Prostate gland (tissue), 2 donors: Measurements from ENCODE around the gene ASPSCR1. TPM values are rescaled to one million over a fixed set of nuclear protein-coding genes. Genes with fewer than 3 reads are reported as not detected.

ENCODE experiments used
- DNase-seq: peaks from one replicate; pipeline ENCODE4 v3.0.0-alpha.2; 2019; ENCODE audit warnings: low spot score
- H3K27ac ChIP-seq, 2 donors: fragments of 200-600 bp; sonication (generic); 2 replicates each; pipeline ENCODE4 v1.5.1; 2017 to 2019
- H3K27me3 ChIP-seq: fragments of 200-600 bp; sonication (generic); replicated peaks from 2 replicates; pipeline ENCODE4 v1.5.1; 2019; ENCODE audit not compliant: insufficient read depth
- H3K36me3 ChIP-seq, 2 donors: fragments of 200-600 bp; sonication (generic); 1 replicate in 1 of 2; 2 replicates in 1 of 2; pipeline versions ENCODE4 v1.5.1 to v1.8.1; 2017 to 2019
- H3K4me1 ChIP-seq: fragments of 200-600 bp; sonication (generic); replicated peaks from 2 replicates; pipeline ENCODE4 v1.5.1; 2019
- H3K4me3 ChIP-seq, 2 donors: fragments of 200-600 bp; sonication (generic); 2 replicates each; pipeline ENCODE4 v1.5.1; 2017 to 2019
- H3K9me3 ChIP-seq: fragments of 200-600 bp; sonication (generic); 2 replicates; pipeline ENCODE4 v1.5.1; 2017
- POLR2A ChIP-seq: fragments of 450-650 bp; IDR thresholded peaks from one replicate; pipeline ENCODE4 v1.6.1; 2016; ENCODE audit warnings: antibody characterized with exemption, mild to moderate bottlenecking
- POLR2AphosphoS5 ChIP-seq: sonication (generic); formaldehyde crosslinking; IDR thresholded peaks from one replicate; pipeline ENCODE4 v1.6.1; 2017; ENCODE audit warnings: antibody characterized with exemption
- WGBS: methylation state at CpG from one replicate; pipeline ENCODE4 v1.1.5; 2018; 5-methylcytosine and 5-hydroxymethylcytosine counted together
- intact Hi-C: fragments of 100-400 bp; cut with DNase I; formaldehyde crosslinking; loops from one replicate; pipeline ENCODE4 v1.14.2; 2022
- total RNA-seq, 2 donors: library from RNA; depleted of rRNA; stranded (reverse); fragments of >200 nt; gene quantifications; one replicate each; pipeline ENCODE4 v1.1.0, GENCODE V29; 2016
- TF ChIP-seq, protein P1 (sequence below), 4 experiments: fragments of 200-600 bp in 2 of 4; fragments of 450-650 bp in 2 of 4; sonication (generic) in 2 of 4; IDR thresholded peaks; 1 replicate in 3 of 4; 2 replicates in 1 of 4; pipeline ENCODE4 v1.5.1; 2016 to 2019; ENCODE audit warnings: antibody characterized with exemption in 4 of 4, mild to moderate bottlenecking in 2 of 4, moderate library complexity in 2 of 4

ASPSCR1 gene
- total RNA-seq, 2 donors from 2014 or later = 30.7 to 39.7 TPM

DNA sequence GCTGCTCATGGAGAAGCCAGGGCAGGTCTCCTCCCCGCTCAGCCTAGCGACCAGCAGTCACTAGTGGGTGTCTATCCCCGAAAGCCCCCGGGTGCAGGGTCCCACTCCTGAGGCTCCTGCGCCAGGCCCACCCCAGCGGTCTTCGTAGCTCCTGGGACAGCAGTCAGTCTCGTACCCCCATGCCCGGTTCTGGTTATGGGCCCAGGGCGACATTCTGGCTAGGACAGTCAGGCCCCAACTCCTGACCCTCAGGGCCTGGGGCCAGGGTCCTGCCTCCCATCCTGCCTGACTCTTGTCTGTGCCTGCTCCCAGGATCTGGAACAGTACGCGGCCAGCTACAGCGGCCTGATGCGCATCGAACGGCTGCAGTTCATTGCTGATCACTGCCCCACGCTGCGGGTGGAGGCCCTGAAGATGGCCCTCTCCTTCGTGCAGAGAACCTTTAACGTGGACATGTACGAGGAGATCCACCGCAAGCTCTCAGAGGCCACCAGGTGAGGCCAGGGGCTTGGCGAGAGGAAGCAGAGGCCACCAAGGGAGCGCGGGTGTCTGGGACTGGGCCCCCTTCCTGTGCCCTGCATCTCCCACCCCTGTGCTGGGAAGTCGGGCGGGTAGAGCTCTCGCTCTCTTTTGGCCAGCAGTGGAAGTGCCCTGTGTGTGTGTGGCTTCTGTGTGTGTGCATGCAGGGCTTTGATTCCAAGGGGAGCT lies 76.3 kb downstream of the ASPSCR1 start:
- no peak for DNase-seq
- peaks cover 20 to 29% of the 10 kb centered on the region in 2 donors for H3K36me3 ChIP-seq
- peaks cover 19% of the 10 kb centered on the region for H3K4me1 ChIP-seq
- no peaks in the 10 kb centered on the region for H3K9me3 ChIP-seq
- H3K27me3 ChIP-seq = no peaks in the 10 kb centered on the region
- H3K4me3 ChIP-seq = no peak overlapping the region
- TF ChIP-seq POLR2AphosphoS5 (no peak), POLR2A (no peak)
- TF ChIP-seq, protein P1, sequence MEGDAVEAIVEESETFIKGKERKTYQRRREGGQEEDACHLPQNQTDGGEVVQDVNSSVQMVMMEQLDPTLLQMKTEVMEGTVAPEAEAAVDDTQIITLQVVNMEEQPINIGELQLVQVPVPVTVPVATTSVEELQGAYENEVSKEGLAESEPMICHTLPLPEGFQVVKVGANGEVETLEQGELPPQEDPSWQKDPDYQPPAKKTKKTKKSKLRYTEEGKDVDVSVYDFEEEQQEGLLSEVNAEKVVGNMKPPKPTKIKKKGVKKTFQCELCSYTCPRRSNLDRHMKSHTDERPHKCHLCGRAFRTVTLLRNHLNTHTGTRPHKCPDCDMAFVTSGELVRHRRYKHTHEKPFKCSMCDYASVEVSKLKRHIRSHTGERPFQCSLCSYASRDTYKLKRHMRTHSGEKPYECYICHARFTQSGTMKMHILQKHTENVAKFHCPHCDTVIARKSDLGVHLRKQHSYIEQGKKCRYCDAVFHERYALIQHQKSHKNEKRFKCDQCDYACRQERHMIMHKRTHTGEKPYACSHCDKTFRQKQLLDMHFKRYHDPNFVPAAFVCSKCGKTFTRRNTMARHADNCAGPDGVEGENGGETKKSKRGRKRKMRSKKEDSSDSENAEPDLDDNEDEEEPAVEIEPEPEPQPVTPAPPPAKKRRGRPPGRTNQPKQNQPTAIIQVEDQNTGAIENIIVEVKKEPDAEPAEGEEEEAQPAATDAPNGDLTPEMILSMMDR (IDR thresholded peaks at IDR 0.05) = no peak
- no peak overlapping the region for H3K27ac ChIP-seq
- intact Hi-C loops = no loop called here
- WGBS = 93% methylated on average over 27 of the region's 28 CpGs

DNA sequence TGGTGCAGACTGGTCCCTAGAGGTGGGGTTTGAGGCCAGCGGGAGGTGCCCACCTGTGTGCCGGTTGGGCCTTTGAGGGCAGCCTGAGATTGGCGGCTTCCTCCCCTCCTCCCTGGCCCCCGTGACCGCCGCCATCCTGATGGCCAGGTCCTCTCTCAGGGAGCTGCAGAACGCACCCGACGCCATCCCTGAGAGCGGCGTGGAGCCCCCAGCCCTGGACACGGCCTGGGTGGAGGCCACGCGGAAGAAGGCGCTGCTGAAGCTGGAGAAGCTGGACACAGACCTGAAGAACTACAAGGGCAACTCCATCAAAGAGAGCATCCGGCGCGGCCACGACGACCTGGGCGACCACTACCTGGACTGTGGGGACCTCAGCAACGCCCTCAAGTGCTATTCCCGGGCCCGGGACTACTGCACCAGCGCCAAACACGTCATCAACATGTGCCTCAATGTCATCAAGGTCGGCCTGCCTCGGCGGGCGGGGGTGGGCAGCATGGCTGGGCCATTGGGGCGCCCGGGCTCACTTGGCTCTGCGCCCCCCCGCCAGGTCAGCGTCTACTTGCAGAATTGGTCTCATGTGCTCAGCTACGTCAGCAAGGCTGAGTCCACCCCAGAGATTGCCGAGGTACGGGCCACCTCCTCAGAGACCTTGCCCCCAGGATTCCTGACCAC lies 77.1 kb downstream of the ASPSCR1 start:
- Histone ChIP-seq H3K9me3 (no peaks in the 10 kb centered on the region), H3K4me1 (peaks cover 19% of the 10 kb centered on the region)
- intact Hi-C loops = no loop called here

DNA sequence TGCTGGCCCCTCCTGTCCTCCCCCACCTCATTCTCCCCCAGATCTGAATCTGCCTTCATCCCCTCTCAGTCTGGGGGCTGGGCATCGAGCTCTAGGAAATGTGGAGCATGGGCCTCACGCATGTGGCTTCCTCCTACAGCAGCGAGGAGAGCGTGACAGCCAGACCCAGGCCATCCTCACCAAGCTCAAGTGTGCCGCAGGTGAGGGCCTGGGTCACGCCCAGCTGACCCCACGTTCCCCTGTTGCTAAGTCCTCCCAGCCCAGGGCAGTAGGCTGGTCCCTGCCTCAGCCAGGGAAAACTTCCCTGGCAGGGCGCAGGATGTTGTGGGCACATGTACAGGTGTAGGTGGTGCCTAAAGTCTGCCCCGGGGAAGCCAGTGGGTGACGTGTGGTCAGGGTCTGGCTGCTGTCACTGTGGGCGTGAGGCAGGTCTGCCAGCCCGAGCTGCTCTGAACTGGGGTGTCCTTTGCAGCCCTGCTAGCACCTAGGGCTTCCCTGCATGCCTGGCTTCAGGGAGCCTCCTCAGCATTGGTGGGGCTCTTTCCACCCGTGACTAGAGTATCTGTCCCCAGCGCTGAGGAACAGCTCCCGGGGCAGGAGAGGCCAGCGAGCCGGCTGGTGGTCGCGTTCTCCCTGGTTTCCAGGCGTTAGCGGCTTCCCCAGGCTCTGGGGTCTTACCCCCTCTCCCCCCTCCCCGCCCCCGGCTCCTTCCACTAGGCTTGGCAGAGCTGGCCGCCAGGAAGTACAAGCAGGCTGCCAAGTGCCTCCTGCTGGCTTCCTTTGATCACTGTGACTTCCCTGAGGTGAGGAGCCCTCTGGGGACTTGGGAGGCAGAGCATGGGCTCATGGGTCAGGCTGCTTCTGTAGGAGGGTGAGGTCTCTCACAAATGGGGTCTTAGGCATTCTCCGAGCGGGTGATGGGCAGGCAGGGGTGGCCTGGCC lies 77.9 kb downstream of the ASPSCR1 start:
- Histone ChIP-seq H3K27me3 (no peaks in the 10 kb centered on the region), H3K4me3 (no peak overlapping the region), H3K9me3 (no peaks in the 10 kb centered on the region), H3K27ac (no peak overlapping the region), H3K36me3 (peaks cover 14 to 37% of the 10 kb centered on the region in 2 donors), H3K4me1 (peaks cover 13% of the 10 kb centered on the region)
- intact Hi-C loops = no loop called here
- no peak for DNase-seq
- 81% methylated on average over 26 of the region's 26 CpGs for WGBS
- TF ChIP-seq, protein P1 (IDR thresholded peaks at IDR 0.05) = no peak
- TF ChIP-seq POLR2A (no peak), POLR2AphosphoS5 (no peak)

More for the DNA sequence above, 77.1 kb downstream of the ASPSCR1 start:
- H3K27ac ChIP-seq = no peak overlapping the region
- H3K27me3 ChIP-seq = no peaks in the 10 kb centered on the region
- no peak for DNase-seq
- peaks cover 16 to 34% of the 10 kb centered on the region in 2 donors for H3K36me3 ChIP-seq
- TF ChIP-seq POLR2A (no peak), POLR2AphosphoS5 (no peak)
- TF ChIP-seq, protein P1 (IDR thresholded peaks at IDR 0.05) = no peak
- WGBS = 86% methylated on average over 33 of the region's 38 CpGs
- no peak overlapping the region for H3K4me3 ChIP-seq

DNA sequence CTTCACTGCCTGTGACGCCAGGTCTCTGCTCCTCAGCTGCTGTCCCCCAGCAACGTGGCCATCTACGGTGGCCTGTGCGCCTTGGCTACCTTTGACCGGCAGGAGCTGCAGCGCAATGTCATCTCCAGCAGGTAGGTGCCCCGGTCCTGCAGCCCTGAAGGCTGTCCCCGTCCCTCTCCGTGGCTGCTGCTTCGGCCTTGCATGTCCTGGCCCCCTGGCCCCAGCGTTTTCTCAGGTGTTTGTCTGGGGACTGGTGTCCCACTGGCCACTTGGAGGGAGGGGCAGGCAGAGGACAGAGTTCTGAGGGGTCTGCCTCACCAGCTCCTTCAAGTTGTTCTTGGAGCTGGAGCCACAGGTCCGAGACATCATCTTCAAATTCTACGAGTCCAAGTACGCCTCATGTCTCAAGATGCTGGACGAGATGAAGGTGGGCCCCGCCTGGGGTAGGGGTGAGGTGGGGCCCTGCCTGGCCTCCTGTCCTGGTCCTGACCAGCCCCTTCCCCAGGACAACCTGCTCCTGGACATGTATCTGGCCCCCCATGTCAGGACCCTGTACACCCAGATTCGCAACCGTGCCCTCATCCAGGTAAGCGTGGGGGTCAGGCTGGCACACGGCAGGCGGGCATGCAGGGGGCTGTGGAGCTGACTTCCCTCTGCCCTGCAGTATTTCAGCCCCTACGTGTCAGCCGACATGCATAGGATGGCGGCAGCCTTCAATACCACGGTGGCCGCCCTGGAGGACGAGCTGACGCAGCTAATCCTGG lies 78.7 kb downstream of the ASPSCR1 start:
- Histone ChIP-seq H3K36me3 (peaks cover 14 to 40% of the 10 kb centered on the region in 2 donors), H3K4me1 (peaks cover 17% of the 10 kb centered on the region), H3K27ac (no peak overlapping the region), H3K4me3 (no peak overlapping the region), H3K9me3 (no peaks in the 10 kb centered on the region), H3K27me3 (no peaks in the 10 kb centered on the region)
- intact Hi-C loops = no loop called here
- 88% methylated on average over 28 of the region's 28 CpGs for WGBS
- DNase-seq = no peak
- TF ChIP-seq, protein P1 (IDR thresholded peaks at IDR 0.05) = no peak
- TF ChIP-seq POLR2A (no peak), POLR2AphosphoS5 (no peak)
